ENCODE measurements around the gene TYW1. TPM values are rescaled to one million over a fixed set of nuclear protein-coding genes. Genes with fewer than 3 reads are reported as not detected.
"Not testable (repeated sequence)": the region's sequence is repeated elsewhere in the genome, so short reads cannot be mapped to it uniquely, and the experiment has no call there.

Gene TYW1
- total and polyA plus RNA-seq, 2 of the 8 experiments (the other 6 are each of a cell fraction or from before 2014, with no cell fraction given): 8.8 to 16.2 TPM

DNA sequence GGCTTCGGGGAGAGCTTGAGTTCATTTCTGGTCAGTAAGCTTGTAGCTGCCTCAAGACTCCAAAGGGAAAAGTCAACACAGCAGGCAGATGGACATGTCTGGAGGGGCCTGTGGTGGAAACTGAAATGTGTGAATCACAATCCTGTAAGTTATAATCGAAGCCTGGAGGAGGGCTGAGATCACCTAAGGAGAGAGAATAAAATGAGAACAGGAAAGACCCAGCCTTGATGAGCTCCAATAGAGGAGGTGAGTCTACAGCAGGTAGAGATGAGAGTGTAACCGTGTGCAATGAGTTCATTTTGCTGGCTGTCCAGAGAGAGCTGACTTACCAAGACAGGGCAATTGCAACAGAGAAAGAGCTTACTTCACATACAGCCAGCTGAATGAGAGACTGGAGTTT is 258.4 kb downstream of the TYW1 start:
- H4K20me1 ChIP-seq (replicated peaks in 1 of 2; ENCODE audit: control insufficient read depth in 1 of 2, insufficient read depth in 2 of 2, low read length in 2 of 2); H3K9me3 ChIP-seq (ENCODE audit: insufficient read depth in 2 of 2, low read depth in 1 of 2, low read length in 1 of 2); FAIRE-seq; H2BK20ac ChIP-seq (ENCODE audit: low read length); DNase-seq (ENCODE audit: low read depth in 1 of 2, low spot score in 2 of 2); H2BK15ac ChIP-seq (ENCODE audit: low read length); H3K4ac ChIP-seq (replicated peaks; ENCODE audit: insufficient read length, low read depth, low read length); H2BK5ac ChIP-seq (ENCODE audit: low read depth, low read length); H4K5ac ChIP-seq (ENCODE audit: insufficient read length, low read depth, low read length); H3K27ac ChIP-seq (ENCODE audit: low read depth, low read length); H4K91ac ChIP-seq (replicated peaks; ENCODE audit: insufficient read length, low read length); H3K56ac ChIP-seq (replicated peaks; ENCODE audit: insufficient read length, low read depth, low read length); H3K79me2 ChIP-seq (ENCODE audit: control insufficient read depth in 1 of 2, insufficient read depth in 2 of 2, low read length in 2 of 2); H3K27me3 ChIP-seq (replicated peaks in 1 of 4; ENCODE audit: control insufficient read depth in 3 of 4, extremely low read depth in 1 of 4, insufficient read depth in 3 of 4, low read length in 3 of 4); H2AK5ac ChIP-seq (ENCODE audit: low read depth, low read length); H4K8ac ChIP-seq (ENCODE audit: extremely low read depth, insufficient read depth, low read length); H3K4me1 ChIP-seq (replicated peaks in 1 of 4; ENCODE audit: control insufficient read depth in 3 of 4, insufficient read depth in 4 of 4, low read length in 3 of 4); CTCF ChIA-PET (ENCODE audit: partially characterized antibody); H3K9ac ChIP-seq (replicated peaks in 1 of 4; ENCODE audit: extremely low read depth in 1 of 4, low read depth in 3 of 4, low read length in 3 of 4); POLR2A ChIA-PET (ENCODE audit: partially characterized antibody); H3K14ac ChIP-seq (ENCODE audit: insufficient read length); H3K79me1 ChIP-seq (ENCODE audit: low read depth, low read length); H2AFZ ChIP-seq (ENCODE audit: low read length); H2BK12ac ChIP-seq (ENCODE audit: low read depth, low read length); H3K18ac ChIP-seq (ENCODE audit: extremely low read depth, low read length); H3K23me2 ChIP-seq (ENCODE audit: low read depth, low read length); H2BK120ac ChIP-seq (replicated peaks; ENCODE audit: low read depth, low read length); H3K4me2 ChIP-seq (ENCODE audit: insufficient read depth in 1 of 2, low read depth in 2 of 2, low read length in 2 of 2); H3K4me3 ChIP-seq (ENCODE audit: extremely low read depth in 1 of 4, insufficient read depth in 2 of 4, low read depth in 3 of 4, low read length in 4 of 4); H3K36me3 ChIP-seq (ENCODE audit: control insufficient read depth in 2 of 4, insufficient read depth in 4 of 4, low read length in 3 of 4); H3K23ac ChIP-seq (ENCODE audit: insufficient read length): not testable (repeated sequence)
- WGBS, 2 experiments (ENCODE audit: extremely low coverage in 1 of 2, insufficient coverage in 1 of 2, insufficient read length in 1 of 2, insufficient replicate concordance in 2 of 2, low coverage in 1 of 2, low lambda C conversion rate in 2 of 2, missing lambda C conversion rate in 1 of 2): 83% methylated on average over 2 of the region's 3 CpGs; no CpG with 5 or more reads in 1 of the 2 experiments

DNA sequence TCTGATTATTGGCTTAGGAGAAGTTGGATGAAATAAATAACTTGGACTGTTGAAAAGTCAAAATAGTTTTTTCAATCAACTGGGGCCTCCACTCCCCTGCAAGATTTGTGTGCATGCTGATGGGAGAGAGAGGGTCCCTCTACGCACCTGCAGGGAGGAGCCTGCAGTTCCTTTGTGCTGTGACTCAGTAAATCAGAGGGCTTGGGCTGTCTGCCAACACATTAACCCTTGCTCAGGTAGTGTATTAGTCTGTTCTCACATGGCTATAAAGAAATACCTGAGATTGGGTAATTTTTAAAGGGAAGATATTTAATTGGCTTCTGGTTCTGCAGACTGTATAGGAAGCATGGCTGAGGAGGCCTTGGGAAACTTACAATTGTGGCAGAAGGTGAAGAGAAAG is 261.1 kb downstream of the TYW1 start:
- DNase-seq (ENCODE audit: low read depth in 1 of 2, low spot score in 2 of 2); H3K23me2 ChIP-seq (ENCODE audit: low read depth, low read length); H2BK120ac ChIP-seq (replicated peaks; ENCODE audit: low read depth, low read length); H4K8ac ChIP-seq (ENCODE audit: extremely low read depth, insufficient read depth, low read length); H2BK5ac ChIP-seq (ENCODE audit: low read depth, low read length); H3K4me3 ChIP-seq (ENCODE audit: extremely low read depth in 1 of 4, insufficient read depth in 2 of 4, low read depth in 3 of 4, low read length in 4 of 4); H4K91ac ChIP-seq (replicated peaks; ENCODE audit: insufficient read length, low read length); H2AFZ ChIP-seq (ENCODE audit: low read length); H3K9me3 ChIP-seq (ENCODE audit: insufficient read depth in 2 of 2, low read depth in 1 of 2, low read length in 1 of 2); H2BK15ac ChIP-seq (ENCODE audit: low read length); H3K79me2 ChIP-seq (ENCODE audit: control insufficient read depth in 1 of 2, insufficient read depth in 2 of 2, low read length in 2 of 2); H3K56ac ChIP-seq (replicated peaks; ENCODE audit: insufficient read length, low read depth, low read length); H4K5ac ChIP-seq (ENCODE audit: insufficient read length, low read depth, low read length); H2BK20ac ChIP-seq (ENCODE audit: low read length); H3K4ac ChIP-seq (replicated peaks; ENCODE audit: insufficient read length, low read depth, low read length); H3K9ac ChIP-seq (replicated peaks in 1 of 4; ENCODE audit: extremely low read depth in 1 of 4, low read depth in 3 of 4, low read length in 3 of 4); H3K18ac ChIP-seq (ENCODE audit: extremely low read depth, low read length); CTCF ChIA-PET (ENCODE audit: partially characterized antibody); H3K79me1 ChIP-seq (ENCODE audit: low read depth, low read length); H3K14ac ChIP-seq (ENCODE audit: insufficient read length); FAIRE-seq; H3K4me1 ChIP-seq (replicated peaks in 1 of 4; ENCODE audit: control insufficient read depth in 3 of 4, insufficient read depth in 4 of 4, low read length in 3 of 4); H4K20me1 ChIP-seq (replicated peaks in 1 of 2; ENCODE audit: control insufficient read depth in 1 of 2, insufficient read depth in 2 of 2, low read length in 2 of 2); POLR2A ChIA-PET (ENCODE audit: partially characterized antibody); H3K36me3 ChIP-seq (ENCODE audit: control insufficient read depth in 2 of 4, insufficient read depth in 4 of 4, low read length in 3 of 4); H3K27me3 ChIP-seq (replicated peaks in 1 of 4; ENCODE audit: control insufficient read depth in 3 of 4, extremely low read depth in 1 of 4, insufficient read depth in 3 of 4, low read length in 3 of 4); H3K4me2 ChIP-seq (ENCODE audit: insufficient read depth in 1 of 2, low read depth in 2 of 2, low read length in 2 of 2); H3K27ac ChIP-seq (ENCODE audit: low read depth, low read length); H2AK5ac ChIP-seq (ENCODE audit: low read depth, low read length); H2BK12ac ChIP-seq (ENCODE audit: low read depth, low read length); H3K23ac ChIP-seq (ENCODE audit: insufficient read length): not testable (repeated sequence)
- 31% methylated on average over 1 of the region's 1 CpG; no CpG with 5 or more reads in 1 of the 2 experiments for WGBS, 2 experiments (ENCODE audit: extremely low coverage in 1 of 2, insufficient coverage in 1 of 2, insufficient read length in 1 of 2, insufficient replicate concordance in 2 of 2, low coverage in 1 of 2, low lambda C conversion rate in 2 of 2, missing lambda C conversion rate in 1 of 2)

Measured in H1 (cell line).